ENCODE measurements around the gene DOP1A. TPM values are rescaled to one million over a fixed set of nuclear protein-coding genes. Genes with fewer than 3 reads are reported as not detected.

The DOP1A gene
- total and polyA plus RNA-seq, 2 donors (not counting 1 experiment from before 2014, with no cell fraction given) = 9.4 to 28.3 TPM

DNA sequence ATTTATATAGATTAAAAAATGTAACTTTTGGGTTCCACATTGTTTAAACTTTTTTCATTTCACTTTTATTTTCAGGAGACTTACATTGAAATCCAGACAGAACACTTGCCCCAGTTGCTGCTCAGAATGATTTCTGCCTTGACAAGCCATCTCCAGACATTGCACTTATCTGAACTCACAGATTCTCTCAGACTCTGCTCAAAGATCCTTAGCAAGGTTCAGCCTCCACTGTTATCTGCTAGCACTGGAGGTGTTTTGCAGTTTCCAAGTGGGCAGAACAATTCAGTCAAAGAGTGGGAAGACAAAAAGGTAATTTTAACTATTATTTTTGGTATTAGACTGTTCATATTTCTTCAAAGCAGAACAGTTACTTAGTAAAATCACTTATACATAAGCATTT, 58.0 kb downstream of the DOP1A start:
- H3K27me3 Mint-ChIP-seq = no peaks in the 10 kb centered on the region
- no peak overlapping the region for H3K4me3 ChIP-seq (ENCODE audit: control extremely low read depth in 1 of 5, extremely low read depth in 1 of 5, insufficient read depth in 1 of 5, low read depth in 2 of 5, low read length in 4 of 5)
- TF ChIP-seq, protein P1, sequence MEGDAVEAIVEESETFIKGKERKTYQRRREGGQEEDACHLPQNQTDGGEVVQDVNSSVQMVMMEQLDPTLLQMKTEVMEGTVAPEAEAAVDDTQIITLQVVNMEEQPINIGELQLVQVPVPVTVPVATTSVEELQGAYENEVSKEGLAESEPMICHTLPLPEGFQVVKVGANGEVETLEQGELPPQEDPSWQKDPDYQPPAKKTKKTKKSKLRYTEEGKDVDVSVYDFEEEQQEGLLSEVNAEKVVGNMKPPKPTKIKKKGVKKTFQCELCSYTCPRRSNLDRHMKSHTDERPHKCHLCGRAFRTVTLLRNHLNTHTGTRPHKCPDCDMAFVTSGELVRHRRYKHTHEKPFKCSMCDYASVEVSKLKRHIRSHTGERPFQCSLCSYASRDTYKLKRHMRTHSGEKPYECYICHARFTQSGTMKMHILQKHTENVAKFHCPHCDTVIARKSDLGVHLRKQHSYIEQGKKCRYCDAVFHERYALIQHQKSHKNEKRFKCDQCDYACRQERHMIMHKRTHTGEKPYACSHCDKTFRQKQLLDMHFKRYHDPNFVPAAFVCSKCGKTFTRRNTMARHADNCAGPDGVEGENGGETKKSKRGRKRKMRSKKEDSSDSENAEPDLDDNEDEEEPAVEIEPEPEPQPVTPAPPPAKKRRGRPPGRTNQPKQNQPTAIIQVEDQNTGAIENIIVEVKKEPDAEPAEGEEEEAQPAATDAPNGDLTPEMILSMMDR (IDR thresholded peaks at IDR 0.05) = no peak
- no peak for TF ChIP-seq EZH2 (IDR thresholded peaks at IDR 0.05; ENCODE audit: borderline replicate concordance, insufficient read depth, low read depth, low read length, poor library complexity, severe bottlenecking)
- no peak overlapping the region for H3K27ac Mint-ChIP-seq
- no peak overlapping the region for H2AFZ ChIP-seq (ENCODE audit: insufficient read depth, low read depth, low read length, poor library complexity, severe bottlenecking)
- no peak for ATAC-seq (ENCODE audit: low read depth)
- no peaks in the 10 kb centered on the region for H3K4me1 Mint-ChIP-seq
- H3K4me2 ChIP-seq (replicated peaks; ENCODE audit: low read depth, low read length, poor library complexity, severe bottlenecking) = no peak overlapping the region
- H3K9ac ChIP-seq (ENCODE audit: low read length) = no peak overlapping the region
- peaks cover 21 to 75% of the 10 kb centered on the region in 2 experiments for H3K36me3 ChIP-seq (replicated peaks in 1 of 2; ENCODE audit: control extremely low read depth in 1 of 2, control insufficient read depth in 1 of 2, extremely low read depth in 1 of 2, insufficient read depth in 2 of 2, low read length in 1 of 2)
- H3K79me2 ChIP-seq (ENCODE audit: control insufficient read depth, insufficient read depth, low read length) = no peaks in the 10 kb centered on the region
- H4K20me1 ChIP-seq (ENCODE audit: control insufficient read depth, insufficient read depth, low read length, poor library complexity, severe bottlenecking) = no peaks in the 10 kb centered on the region
- ChIA-PET CTCF (no interaction called here), POLR2A (no interaction called here)
- no peaks in the 10 kb centered on the region for H3K9me3 ChIP-seq (ENCODE audit: control extremely low read depth in 1 of 3, control insufficient read depth in 2 of 3, insufficient read depth in 1 of 3, low read length in 2 of 3)
- intact Hi-C loops (cut with micrococcal nuclease) = loop anchor here (5.0 kb wide), 1 partner anchor 37 kb away; no protein-coding TSS in a partner anchor
- H3K4me3 Mint-ChIP-seq = no peak overlapping the region
- no peaks in the 10 kb centered on the region for H3K4me1 ChIP-seq (ENCODE audit: control insufficient read depth in 2 of 2, insufficient read depth in 2 of 2, low read length in 2 of 2)
- H3K9me3 Mint-ChIP-seq (ENCODE audit: insufficient read depth) = no peaks in the 10 kb centered on the region
- no peaks in the 10 kb centered on the region for H3K27me3 ChIP-seq (replicated peaks in 1 of 4; ENCODE audit: control extremely low read depth in 1 of 4, control insufficient read depth in 3 of 4, insufficient read depth in 4 of 4, low read length in 3 of 4)
- no peak for DNase-seq
- no peak overlapping the region for H3K27ac ChIP-seq (ENCODE audit: low read length in 2 of 2)

DNA sequence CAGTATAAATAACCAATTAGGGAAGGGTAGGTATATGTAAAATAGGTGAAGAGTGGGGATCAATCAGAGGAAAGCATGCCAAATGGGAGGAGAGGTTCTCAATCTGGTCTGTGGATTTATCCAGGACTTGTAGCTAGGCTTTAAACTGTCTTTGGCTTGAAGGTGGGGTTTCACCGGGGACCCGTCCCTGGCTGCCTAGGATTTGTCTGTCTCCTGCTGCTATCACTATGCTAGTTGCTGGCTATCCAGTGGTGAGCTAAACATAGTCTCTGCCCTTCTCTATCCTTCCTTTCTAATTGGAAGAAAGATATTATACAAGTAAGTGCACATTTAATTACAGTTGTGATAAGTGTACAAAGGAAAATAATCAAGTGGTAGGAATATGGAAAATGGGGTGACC, 58.8 kb downstream of the DOP1A start:
- Mint-ChIP-seq H3K27ac (peak overlapping the region; percentile 4), H3K9me3 (ENCODE audit: insufficient read depth) (no peaks in the 10 kb centered on the region), H3K4me1 (no peaks in the 10 kb centered on the region), H3K4me3 (no peak overlapping the region), H3K27me3 (no peaks in the 10 kb centered on the region)
- intact Hi-C loops (cut with micrococcal nuclease) = loop anchor here (5.0 kb wide), 1 partner anchor 36 kb away; no protein-coding TSS in a partner anchor
- DNase-seq = no peak
- Histone ChIP-seq H3K27ac (ENCODE audit: low read length in 2 of 2) (no peak overlapping the region), H3K27me3 (replicated peaks in 1 of 4; ENCODE audit: control extremely low read depth in 1 of 4, control insufficient read depth in 3 of 4, insufficient read depth in 4 of 4, low read length in 3 of 4) (no peaks in the 10 kb centered on the region), H3K9ac (ENCODE audit: low read length) (no peak overlapping the region), H3K79me2 (ENCODE audit: control insufficient read depth, insufficient read depth, low read length) (no peaks in the 10 kb centered on the region), H2AFZ (ENCODE audit: insufficient read depth, low read depth, low read length, poor library complexity, severe bottlenecking) (no peak overlapping the region), H3K4me1 (ENCODE audit: control insufficient read depth in 2 of 2, insufficient read depth in 2 of 2, low read length in 2 of 2) (no peaks in the 10 kb centered on the region), H3K4me2 (replicated peaks; ENCODE audit: low read depth, low read length, poor library complexity, severe bottlenecking) (no peak overlapping the region), H3K9me3 (ENCODE audit: control extremely low read depth in 1 of 3, control insufficient read depth in 2 of 3, insufficient read depth in 1 of 3, low read length in 2 of 3) (no peaks in the 10 kb centered on the region), H3K36me3 (replicated peaks in 1 of 2; ENCODE audit: control extremely low read depth in 1 of 2, control insufficient read depth in 1 of 2, extremely low read depth in 1 of 2, insufficient read depth in 2 of 2, low read length in 1 of 2) (peaks cover 22 to 75% of the 10 kb centered on the region in 2 experiments), H3K4me3 (ENCODE audit: control extremely low read depth in 1 of 5, extremely low read depth in 1 of 5, insufficient read depth in 1 of 5, low read depth in 2 of 5, low read length in 4 of 5) (no peak overlapping the region), H4K20me1 (ENCODE audit: control insufficient read depth, insufficient read depth, low read length, poor library complexity, severe bottlenecking) (no peaks in the 10 kb centered on the region)
- TF ChIP-seq, protein P1 (IDR thresholded peaks at IDR 0.05) = no peak
- TF ChIP-seq EZH2 (IDR thresholded peaks at IDR 0.05; ENCODE audit: borderline replicate concordance, insufficient read depth, low read depth, low read length, poor library complexity, severe bottlenecking) = no peak
- no peak for ATAC-seq (ENCODE audit: low read depth)
- POLR2A ChIA-PET = no interaction called here
- CTCF ChIA-PET = no interaction called here
- WGBS (ENCODE audit: insufficient coverage) = no CpG with 5 or more reads among the region's 2 CpGs

Data from B cell (primary cell).